COLO668 (cell line): ENCODE data around the gene MAPK7.
"Not testable (repeated sequence)": the region's sequence is repeated elsewhere in the genome, so short reads cannot be mapped to it uniquely, and the experiment has no call there.

Experiments
- DNase-seq: peaks from one replicate; lab custom pipeline; 2025; ENCODE audit not compliant: unreplicated experiment; lab: John Stamatoyannopoulos, UW

MAPK7 gene

DNA sequence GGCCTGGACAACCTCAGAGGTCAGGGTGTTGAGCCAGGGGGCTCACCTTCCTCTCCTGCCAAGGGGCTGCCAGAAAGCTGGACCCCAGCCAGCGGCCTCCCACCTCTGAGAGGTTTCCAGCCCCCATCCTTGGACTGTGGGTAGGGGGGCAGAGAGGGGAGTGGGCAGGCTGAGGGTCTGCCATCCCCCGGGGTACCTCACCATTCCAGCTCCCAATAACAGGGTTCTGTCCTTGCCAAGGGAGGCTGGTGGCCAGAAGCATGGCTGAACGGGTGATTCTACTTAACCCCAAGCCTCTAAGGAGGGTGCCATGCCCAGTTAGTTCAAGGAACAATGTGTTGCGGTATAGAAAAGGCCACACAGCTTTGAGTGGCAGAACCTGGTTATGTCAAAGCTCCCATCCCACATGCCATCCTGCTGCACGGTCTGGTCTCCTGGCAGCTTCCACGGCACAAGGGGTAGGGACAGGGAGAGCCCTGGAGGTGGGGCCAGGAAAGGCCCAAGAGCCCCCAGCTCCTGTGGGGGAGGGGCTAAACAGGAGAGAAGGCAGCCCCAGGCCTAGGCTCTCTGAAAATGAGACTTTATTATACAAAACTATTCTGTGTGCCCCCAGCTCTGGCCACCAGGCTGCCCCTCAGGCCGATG, 35.6 kb upstream of the MAPK7 start:
- DNase-seq, result no peak

GRCh38 chr17:19343256-19343630, 35.1 kb upstream of the MAPK7 start:
- DNase-seq, result no peak

GRCh38 chr17:19343671-19344151, 34.6 kb upstream of the MAPK7 start:
- DNase-seq, result no peak

GRCh38 chr17:19344311-19345066, 33.8 kb upstream of the MAPK7 start:
- no peak for DNase-seq

DNA sequence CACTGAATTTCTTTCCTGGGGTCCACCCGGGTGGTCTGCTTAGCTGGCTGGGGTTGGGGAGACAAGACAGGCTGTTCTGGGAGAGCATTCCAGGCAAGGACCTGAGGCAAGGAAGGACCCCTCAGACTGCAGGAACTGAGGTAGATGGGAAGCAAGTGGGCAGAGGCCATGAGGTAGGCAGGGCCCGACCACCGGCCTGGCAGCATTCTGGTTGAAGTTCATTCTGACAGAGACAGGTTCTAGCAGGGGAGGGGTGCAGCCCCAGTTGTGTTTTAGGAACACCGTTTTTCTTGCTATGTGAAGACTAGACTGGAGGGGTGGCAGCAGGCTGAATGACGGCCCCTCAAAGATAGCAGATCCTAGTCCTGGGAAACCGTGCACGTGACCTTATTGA, 33.2 kb upstream of the MAPK7 start:
- no peak for DNase-seq

- DNase-seq, result no peak
These were observed 32.6 kb upstream of the MAPK7 start for GRCh38 chr17:19345486-19346350.

GRCh38 chr17:19346351-19347255, 31.7 kb upstream of the MAPK7 start:
- peak; percentile 10 for DNase-seq

GRCh38 chr17:19347323-19348080, 30.8 kb upstream of the MAPK7 start:
- DNase-seq, result no peak

- DNase-seq, result no peak
These were observed 30.1 kb upstream of the MAPK7 start for GRCh38 chr17:19348081-19348650.

DNA sequence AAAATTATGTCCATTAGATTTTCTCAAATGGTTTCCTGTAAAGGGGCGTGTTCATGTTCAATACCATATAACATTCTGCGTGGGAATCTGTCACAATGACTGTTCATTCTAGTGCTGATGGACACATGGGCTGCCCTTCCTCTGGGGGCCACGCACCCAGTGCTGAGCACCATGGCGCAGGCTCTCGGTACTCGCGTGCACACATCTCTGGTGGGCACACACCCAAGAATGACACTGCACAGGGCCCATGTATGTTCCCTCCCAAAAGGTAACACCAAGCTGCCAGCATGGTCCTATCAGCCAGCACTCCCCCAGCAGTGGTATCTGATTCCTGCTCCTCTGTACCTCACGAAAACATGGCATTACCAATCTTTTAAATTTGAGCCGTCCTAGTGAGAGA, 29.5 kb upstream of the MAPK7 start:
- DNase-seq, result no peak

DNA sequence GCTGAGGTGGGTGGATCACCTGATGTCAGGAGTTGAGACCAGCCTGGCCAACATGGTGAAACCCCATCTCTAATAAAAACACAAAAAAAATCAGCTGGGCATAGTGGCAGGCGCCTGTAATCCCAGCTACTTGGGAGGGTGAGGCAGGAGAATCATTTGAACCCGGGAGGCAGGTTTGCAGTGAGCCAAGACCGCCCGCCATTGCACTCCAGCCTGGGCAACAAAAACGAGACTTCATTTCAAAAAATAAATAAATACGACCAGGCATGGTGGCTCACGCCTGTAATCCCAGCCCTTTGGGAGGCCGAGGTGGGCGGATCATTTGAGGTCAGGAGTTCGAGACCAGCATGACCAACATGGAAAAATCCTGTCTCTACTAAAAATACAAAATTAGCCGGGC, 24.9 kb upstream of the MAPK7 start:
- not testable (repeated sequence) for DNase-seq

- no peak for DNase-seq
These were observed 23.6 kb upstream of the MAPK7 start for GRCh38 chr17:19354748-19355147.

DNA sequence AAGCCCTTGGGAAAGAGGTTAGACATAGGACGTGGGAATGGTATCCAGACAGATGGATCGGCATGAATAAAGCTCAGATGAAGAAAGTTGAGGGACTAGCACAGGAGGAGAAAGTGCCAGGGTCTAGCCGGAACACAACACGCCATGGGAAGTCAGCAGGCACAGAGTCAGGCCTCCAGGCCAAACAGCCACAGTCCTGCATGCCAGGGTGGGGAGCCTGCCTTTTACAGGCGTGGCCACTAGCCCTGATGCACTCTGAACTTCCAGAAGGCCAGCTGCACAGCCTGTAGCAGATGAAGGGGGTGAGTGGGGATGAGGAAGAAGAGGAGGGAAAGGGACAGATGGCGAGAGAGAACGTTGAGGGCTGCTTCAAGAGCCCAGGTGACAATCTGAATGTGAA, 20.9 kb upstream of the MAPK7 start:
- no peak for DNase-seq

DNA sequence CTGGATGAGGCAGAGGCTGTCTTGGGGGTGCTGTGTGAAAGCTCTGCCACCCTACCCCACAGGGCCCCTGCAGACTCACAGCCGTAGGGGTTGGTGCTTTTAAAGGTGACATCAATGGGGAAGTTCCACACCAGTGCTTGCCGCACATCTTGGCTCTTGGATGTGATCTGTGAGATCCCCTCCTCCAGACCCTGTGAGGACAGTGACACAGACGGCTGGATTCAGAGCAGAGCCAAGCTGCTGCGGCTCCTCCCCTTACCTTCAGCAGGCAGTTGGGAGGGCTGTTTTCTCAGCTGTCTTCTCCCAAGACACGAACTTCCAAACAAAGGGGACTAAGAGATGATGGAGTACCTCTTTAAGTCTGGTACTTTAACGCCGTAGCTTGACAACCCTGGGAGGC, 20.5 kb upstream of the MAPK7 start:
- no peak for DNase-seq

DNA sequence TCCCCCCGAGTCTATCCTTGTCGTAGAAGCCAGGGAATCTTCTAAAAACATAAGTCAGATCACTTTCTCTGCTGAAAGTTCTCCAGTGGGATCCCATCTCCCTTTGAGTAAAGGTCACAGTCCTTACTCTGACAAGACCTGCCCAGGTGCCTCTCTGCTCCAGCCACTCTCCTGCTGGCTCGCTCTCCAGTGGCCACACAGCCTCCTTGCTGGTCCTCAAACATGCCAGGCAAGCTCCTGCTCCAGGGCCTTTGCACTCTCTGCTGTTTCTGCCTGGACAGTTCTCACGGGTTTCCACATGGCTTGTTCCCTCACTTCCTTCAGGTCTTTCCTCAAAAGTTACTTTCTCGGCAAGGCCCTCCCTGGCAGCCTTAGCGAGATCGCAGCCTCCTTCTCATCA, 19.1 kb upstream of the MAPK7 start:
- no peak for DNase-seq

GRCh38 chr17:19359856-19360255, 18.4 kb upstream of the MAPK7 start:
- DNase-seq, result no peak

DNA sequence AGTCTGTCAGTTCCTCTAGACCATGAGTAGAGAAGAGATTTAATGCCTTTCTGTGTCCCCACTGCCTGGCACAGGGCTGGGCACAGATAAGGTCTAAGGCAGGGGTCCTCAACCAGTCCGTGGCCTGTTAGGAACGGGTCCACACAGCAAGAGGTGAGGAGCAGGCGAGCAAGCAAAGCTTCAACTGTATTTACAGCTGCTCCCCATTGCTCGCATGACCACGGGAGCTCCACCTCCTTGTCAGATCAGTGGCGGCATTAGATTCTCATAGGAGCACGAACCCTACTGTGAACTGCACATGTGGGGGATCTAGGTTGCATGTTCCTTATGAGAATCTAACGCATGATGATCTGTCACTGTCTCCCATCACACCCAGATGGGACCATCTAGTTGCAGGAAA, 17.5 kb upstream of the MAPK7 start:
- DNase-seq, result no peak

- DNase-seq, result no peak
These were observed 17.0 kb upstream of the MAPK7 start for GRCh38 chr17:19361326-19361725.

- DNase-seq, result no peak
These were observed 16.4 kb upstream of the MAPK7 start for GRCh38 chr17:19361944-19362276.
